G401.6 (cell line): ENCODE results near the gene GLO1.

Experiments used
- FAIRE-seq: peaks from 2 replicates; lab custom pipeline; 2012; peaks lifted over from hg19 to GRCh38; lab: Jason Lieb, UNC

The GLO1 gene

GRCh38 chr6:38658418-38659167 is 44.4 kb downstream of the GLO1 start:
- no peak for FAIRE-seq

DNA sequence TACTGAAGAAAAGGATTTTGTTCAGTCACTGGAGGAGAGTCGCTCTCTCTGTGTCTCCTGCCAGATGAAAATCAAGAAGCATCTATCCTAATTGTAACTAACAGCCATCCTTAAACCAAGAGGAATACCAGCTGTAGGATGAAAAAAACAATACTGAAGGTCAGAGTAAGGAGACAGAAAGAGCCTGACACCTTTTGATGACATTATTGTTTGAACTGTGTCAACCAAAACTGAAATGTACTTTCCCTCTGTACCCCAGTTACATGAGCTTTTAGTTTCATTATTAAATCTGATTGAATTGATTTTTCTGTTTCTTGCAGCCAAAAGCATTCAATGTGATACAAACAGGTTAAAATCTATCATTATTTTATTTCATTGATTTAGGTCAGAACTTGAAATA is 46.0 kb downstream of the GLO1 start:
- no peak for FAIRE-seq

- FAIRE-seq: no peak
These were observed 48.7 kb downstream of the GLO1 start for GRCh38 chr6:38654263-38654662.

DNA sequence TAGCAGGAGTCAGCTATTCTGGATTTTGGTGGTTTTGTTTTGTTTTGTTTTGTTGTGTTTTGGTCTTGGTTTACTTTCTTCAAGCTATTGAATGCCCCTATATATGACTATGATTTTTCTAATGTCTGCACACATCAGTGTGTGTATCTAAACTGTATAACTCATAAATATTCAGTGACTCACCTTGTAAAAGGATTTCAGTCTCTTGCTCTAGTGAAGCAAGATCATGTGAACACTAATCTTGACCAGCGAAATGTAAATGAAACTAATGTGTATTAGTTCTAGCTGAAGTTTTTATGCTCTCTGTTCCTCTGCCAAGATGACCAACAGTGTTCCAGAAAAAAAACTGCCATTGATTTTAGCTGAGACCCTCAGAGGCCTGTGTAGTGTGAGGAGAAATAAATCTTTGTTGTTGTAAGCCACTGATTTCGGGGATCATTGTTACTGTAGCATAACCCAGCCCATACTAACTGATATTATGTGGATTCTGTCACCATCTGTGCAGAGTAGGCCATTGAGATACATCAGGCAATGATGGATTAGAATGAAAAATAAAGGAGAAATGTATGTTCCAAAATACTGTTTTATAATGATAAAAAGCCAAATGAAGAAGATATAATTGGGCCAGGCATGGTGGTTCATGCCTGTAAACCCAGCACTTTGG is 51.7 kb downstream of the GLO1 start:
- no peak for FAIRE-seq

DNA sequence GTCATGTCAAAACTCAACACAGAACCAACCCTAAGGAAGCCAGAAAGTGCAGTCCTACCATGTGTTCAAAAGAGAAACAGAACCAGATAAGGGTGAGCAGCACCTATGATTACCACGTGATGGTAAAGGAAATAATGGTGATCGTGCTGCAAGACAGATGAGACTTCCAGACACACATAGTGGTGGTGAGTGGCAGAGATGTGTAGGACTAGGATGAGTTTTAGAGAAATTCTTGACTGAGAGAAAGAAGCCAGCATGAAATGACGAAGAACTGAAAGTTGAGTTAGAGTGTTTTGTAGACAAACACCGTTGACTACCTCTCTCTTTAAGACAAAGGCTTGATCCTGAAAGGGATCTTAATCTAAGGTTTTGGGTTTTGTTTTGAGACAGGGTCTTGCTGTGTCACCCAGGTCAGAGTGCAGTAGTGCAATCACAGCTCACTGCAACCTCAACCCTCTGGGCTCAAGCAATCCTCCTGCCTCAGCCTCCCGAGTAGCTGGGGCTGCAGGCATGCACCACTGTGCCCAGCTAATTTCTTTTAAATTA is 52.7 kb downstream of the GLO1 start:
- no peak for FAIRE-seq

- no peak for FAIRE-seq
These were observed 53.2 kb downstream of the GLO1 start for GRCh38 chr6:38649744-38650143.

GRCh38 chr6:38648629-38649028 is 54.3 kb downstream of the GLO1 start:
- FAIRE-seq: no peak

DNA sequence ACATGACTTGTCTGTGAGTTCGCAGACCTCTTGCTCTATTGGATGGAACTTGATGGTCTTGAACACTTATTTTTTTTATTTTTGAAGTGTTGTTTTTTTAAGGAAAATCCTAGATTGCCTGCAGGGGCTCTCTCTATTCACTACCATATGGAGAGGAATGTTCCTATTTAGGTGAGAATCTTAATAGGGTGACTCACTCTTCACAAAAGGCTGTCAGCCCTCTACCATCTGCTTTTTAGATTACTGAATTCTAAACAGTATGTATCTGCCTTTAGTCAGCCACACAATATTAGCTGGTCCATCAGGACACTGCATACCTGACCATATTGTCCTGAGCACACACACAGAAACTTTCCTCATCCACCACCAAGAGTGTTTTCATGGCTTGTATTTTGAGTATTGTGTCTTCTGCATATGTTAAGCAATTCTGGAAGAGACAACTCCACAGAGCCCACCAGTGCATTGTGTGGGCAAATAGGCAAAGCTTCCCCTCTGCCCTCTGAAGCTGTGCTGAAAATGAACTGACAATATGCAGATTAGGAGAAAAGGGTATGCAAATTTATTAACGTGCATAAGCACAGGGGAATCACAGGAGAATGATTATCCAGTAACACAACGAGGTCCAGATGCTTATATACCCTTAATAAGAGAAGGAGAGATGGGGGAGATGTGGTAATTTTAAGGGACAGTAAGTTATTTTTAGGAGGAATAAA is 56.6 kb downstream of the GLO1 start:
- FAIRE-seq: no peak

DNA sequence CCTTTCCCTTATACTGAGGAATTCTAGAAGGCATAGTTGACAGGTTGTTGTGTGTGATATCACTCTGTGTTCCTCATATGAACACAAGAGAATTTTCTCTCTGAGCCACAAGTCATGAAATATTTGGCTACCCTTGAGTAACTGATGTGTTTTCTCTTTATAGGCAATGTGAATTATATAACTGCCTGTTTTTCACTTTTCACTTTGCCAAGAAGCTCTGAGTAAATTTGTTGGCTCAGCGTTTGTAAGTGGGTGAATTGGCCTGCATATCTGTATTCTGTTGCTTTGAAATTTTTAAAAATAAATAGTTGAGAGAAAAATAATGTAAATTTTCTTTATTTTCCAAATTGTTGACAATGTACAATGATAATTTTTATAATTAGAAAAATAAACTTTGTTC is 58.0 kb downstream of the GLO1 start:
- peak; percentile 31 for FAIRE-seq

DNA sequence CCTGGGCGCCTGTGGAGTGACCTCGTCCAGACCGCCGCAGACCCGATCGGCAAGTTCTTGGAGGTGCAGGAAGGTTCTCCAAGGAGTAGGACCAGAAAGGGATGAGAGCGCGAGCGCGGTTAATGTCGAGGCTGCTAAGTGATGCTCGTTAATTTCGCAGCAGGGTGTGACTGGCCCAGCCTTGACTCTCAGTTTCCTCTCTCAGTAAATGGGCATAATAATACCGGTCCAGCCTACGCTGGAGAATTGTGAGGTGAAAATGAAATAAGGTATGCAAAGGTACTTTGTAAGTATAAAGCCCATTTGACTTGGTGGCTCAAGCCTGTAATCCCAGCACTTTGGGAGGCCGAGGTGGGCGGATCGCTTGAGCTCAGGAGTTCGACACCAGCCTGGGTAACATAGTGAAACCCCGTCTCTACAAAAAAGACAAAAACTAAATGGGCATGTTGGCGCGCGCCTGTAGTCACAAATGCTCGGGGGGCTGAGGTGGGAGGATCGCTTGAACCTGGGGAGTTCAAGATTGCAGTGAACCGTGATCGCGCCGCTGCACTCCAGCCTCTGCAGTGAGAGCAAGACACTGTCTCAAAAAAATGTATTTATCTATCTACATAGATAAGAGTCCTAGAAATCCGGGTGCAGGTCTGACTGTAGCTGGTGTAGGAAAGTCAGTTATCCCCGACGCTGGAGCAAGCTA is 62.6 kb downstream of the GLO1 start:
- no peak for FAIRE-seq

- no peak for FAIRE-seq
These were observed 63.3 kb downstream of the GLO1 start, which contains the start of gene BTBD9 for GRCh38 chr6:38639498-38640215. BTBD9 (minus strand) TSS chr6:38639929.

DNA sequence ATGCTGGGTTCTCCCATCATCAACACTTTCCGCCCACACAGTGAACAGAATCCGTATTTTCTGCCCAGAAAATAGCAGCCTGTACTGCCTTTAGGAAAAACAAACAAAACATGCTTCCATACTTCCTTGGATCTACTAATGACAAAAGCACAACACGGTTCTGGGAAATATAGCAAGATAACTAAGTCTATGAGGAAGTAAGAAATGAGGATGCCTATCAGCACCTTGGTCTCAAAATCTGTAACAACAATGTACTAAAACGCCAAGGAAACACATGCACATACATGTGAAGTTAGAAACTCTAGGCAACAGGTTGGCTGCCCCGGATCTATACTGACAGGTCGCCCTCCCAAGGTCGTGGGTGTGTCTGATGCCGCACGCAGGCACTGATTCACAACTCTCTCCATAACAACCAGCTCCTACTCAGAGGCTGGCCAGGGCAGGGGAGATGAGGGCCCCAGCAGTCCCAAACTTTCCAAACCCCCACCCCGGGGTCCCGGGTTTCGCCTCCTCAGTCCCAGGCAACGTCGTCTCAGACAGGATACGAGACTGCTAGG is 63.9 kb downstream of the GLO1 start:
- FAIRE-seq: no peak

GRCh38 chr6:38637756-38638155 is 65.2 kb downstream of the GLO1 start:
- no peak for FAIRE-seq

GRCh38 chr6:38636027-38636426 is 66.9 kb downstream of the GLO1 start:
- no peak for FAIRE-seq

GRCh38 chr6:38634518-38634917 is 68.4 kb downstream of the GLO1 start:
- no peak for FAIRE-seq

DNA sequence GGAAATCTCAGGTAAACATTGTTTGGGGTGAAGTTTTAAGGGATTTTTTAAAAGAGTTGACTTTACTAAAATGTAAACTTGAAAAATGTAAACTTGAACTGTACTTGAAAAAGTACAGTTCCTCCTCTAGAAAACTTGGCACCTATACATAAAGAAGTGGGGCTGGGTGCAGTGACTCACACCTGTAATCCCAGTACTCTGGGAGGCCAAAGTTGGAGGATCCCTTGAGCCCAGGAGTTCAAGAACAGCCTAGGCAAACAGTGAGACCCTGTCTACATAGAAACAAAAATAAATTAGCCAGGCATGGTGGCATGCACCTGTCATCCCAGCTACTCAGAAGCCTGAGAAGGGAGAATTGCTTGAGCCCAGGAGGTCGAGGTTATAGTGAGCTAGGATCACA is 70.5 kb downstream of the GLO1 start:
- no peak for FAIRE-seq

GRCh38 chr6:38631186-38631783 is 71.7 kb downstream of the GLO1 start:
- FAIRE-seq: no peak
